Measurements from ENCODE around the gene MYO18B.

MYO18B gene

GRCh38 chr22:25935266-25936058 is 193.5 kb downstream of the MYO18B start:
- no peak overlapping the region for H3K4me3 ChIP-seq (ENCODE audit: low read depth, low read length)

DNA sequence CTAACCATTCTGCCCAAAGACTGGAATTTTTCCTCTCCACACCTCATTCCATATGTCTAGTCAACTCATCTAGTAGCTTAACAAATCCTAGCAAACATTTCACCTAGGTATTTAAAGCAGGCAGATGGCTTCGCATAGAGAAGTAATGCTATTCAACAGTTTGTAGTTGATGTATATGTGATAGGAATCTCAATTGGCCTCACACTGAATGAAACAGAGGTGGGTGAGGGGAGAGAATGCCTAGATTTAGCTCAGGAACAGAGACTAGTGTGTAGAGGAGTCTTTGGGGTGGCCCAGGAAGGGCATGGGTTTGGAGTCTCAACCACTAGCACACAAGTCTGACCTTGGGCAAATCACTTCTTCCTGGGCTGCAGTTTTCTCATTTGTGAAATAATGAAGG is 196.2 kb downstream of the MYO18B start:
- H3K4me3 ChIP-seq (ENCODE audit: low read depth, low read length), result no peak overlapping the region

DNA sequence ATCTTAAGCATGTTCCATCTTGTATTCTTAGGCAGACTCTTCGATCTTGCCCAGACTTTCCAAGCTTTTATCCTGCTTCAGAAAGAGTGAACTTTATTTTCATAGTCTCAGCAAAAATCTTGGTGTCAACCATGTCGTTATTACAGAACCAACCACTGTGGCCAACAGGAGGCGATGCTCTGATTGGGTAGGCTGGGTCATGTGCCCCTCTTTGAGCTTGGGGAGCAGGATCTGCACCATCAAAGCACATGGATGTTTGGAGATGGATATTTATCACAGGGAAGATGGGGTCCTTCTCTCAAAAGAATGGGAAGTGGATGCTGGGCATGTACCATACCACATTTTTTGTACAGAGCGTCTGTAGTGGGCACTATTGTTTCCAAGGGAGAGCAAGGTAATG is 197.4 kb downstream of the MYO18B start:
- no peak overlapping the region for H3K4me3 ChIP-seq (ENCODE audit: low read depth, low read length)

DNA sequence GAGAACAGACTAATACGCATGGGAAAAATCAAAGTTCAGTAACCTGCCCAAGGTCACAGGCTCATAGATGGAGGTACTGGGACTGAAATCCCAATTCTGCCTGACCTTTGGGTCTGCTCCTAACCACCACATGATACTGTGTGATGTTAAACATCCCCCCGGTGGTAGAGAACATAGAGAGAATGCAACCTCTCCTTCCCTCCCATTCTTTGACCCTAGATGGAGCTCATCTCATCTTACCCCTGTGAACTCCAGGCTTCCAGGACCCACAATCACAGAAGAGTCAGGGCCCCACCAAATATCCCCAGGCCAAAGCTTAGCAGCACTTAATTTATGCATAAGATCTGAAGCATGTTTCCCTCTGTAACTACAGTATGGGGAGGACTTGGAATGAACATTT is 198.5 kb downstream of the MYO18B start:
- H3K4me3 ChIP-seq (ENCODE audit: low read depth, low read length), result no peak overlapping the region

GRCh38 chr22:25941365-25941960 is 199.5 kb downstream of the MYO18B start:
- H3K4me3 ChIP-seq (ENCODE audit: low read depth, low read length), result no peak overlapping the region

GRCh38 chr22:25942115-25942855 is 200.3 kb downstream of the MYO18B start:
- no peak overlapping the region for H3K4me3 ChIP-seq (ENCODE audit: low read depth, low read length)

DNA sequence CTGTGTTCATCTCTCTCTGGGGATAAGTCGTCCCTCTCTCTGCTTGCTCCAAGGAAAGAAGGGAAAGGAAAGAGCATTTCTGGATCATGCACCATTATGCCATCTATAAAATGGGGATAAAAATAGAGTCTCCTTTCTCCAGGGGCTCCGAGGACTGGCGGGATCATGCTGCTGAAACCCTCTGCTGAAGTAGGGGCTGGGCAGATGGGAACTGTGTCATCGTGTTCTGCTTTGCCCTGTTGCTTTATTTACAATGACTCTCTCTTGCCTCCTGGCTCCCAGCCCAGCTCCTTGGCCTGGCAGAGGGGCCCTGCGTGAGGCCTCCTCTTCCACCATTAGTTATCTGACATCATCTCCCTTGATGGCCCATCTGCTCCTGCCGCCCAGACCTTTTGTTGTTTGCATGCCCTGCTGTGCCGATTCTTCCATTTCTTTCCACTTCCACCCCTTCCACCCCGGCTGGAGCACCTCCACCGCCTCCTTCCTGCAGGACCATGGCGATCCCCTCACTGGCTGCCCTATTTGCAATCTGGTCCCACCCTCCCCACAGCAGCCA is 200.9 kb downstream of the MYO18B start:
- H3K4me3 ChIP-seq (ENCODE audit: low read depth, low read length), result no peak overlapping the region

DNA sequence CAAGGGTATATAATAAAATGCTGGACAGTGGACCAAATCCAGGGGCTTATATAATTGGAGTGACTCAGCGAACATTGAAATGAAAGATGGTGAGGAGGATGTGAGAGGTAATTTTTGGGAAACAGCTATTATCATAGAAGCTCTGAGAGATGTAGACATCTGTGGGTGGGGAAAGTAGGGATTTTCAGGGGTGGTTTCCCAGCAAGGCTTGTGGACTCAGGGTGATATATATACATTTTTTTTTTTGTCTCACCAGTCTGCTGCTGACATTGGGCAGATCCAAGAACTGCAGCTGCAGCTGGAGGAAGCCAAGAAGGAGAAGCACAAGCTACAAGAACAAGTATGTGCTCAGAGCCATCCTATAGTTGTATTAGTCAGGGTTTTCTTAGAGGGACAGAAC is 208.1 kb downstream of the MYO18B start:
- H3K4me3 ChIP-seq (ENCODE audit: low read depth, low read length), result no peak overlapping the region

GRCh38 chr22:25953276-25953675 is 211.3 kb downstream of the MYO18B start:
- no peak overlapping the region for H3K4me3 ChIP-seq (ENCODE audit: low read depth, low read length)

DNA sequence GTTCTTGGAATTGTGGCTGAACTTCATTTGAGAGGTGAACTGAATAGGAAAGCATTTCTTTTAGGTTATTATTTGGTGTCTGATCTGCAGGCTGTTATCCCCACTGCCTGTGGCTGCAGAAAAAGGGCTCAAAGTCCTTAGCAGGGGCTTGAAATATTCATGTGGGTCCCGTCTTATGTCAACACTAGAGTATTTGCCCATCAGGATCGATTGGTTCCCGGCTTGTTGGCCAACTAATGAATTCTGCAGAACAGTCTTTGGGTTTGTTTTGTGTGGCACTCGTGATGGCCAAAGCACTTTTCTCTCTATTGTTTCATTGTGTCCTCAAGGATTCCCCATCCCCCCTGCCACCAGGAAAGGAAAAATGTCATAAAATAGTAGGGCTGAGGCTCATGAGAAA is 211.9 kb downstream of the MYO18B start:
- H3K4me3 ChIP-seq (ENCODE audit: low read depth, low read length), result no peak overlapping the region

DNA sequence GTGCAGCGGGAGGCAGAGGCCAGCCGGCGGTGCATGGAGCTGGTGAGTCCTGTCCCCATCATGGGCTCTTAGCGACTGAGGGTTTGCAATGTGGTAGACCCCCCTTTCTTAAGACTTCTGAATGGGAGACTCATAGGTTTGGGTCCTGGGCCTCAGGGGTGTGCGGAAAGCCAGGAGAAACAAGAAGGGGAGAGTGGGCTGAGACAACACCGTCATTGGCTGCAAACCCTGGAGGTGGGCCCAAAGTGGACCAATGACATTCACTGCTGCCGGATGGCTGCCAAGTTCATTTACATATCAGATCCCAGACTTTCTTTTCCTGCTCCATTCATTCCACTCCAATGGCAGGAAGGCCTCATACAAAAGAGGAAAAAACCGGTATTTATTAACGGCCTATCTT is 213.3 kb downstream of the MYO18B start:
- no peak overlapping the region for H3K4me3 ChIP-seq (ENCODE audit: low read depth, low read length)

GRCh38 chr22:25956801-25957200 is 214.8 kb downstream of the MYO18B start:
- no peak overlapping the region for H3K4me3 ChIP-seq (ENCODE audit: low read depth, low read length)

- H3K4me3 ChIP-seq (ENCODE audit: low read depth, low read length), result no peak overlapping the region
Measured at GRCh38 chr22:25959818-25960774, 218.1 kb downstream of the MYO18B start.

DNA sequence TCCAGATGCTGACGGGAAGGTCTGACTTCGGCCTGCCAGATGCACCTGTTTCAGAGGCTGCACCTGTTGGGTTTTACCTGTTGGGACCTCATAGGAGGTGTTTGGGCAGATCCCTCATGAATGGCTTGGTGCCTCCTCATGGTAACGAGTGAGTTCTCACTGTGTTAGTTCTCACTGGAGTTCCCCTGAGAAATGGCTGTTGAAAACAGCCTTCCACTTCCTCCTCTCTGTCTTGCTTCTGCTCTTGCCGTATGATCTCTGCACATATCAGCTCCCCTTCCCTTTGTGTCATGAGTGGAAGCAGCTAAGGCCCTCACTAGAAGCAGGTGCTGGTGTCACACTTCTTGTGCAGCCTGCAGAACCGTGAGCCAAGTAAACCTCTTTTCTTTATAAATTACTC is 219.7 kb downstream of the MYO18B start:
- no peak overlapping the region for H3K4me3 ChIP-seq (ENCODE audit: low read depth, low read length)

- H3K4me3 ChIP-seq (ENCODE audit: low read depth, low read length), result no peak overlapping the region
Measured at GRCh38 chr22:25962711-25963110, 220.7 kb downstream of the MYO18B start.

DNA sequence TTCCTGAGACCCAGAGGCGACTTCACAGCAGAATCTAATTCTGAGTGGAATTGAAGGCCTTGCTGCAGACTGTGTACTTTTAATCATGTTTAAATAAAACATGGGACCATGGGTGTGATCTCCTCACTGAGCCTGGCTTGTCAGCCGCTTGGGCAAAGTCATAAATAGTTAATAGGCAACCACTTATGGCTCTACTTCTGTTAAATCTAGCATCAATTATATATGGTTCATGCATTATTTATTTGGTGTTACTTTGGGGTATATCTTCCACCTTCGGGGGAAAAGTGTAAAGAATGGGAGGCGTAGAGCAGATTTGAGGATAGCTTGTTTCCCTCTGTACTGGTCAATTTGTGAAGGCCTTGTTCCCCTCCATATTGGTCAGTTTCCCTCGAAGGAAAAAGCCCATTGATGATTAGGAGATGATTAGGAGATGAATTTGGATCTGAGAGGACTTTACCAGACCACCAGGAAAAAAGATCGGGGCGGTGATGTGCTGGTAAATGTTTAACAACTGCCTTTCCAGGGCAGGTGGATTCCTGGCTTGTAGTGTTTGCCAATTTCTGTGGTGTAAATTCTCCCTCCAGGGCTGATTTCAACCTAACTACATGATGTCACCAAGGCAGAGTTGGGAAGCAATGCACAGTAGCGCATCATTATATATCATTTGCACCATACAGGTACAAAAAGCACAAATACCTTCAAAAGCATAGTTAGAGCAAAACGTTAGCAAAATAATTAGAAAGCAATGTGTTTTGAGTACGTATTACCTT is 223.2 kb downstream of the MYO18B start:
- H3K4me3 ChIP-seq (ENCODE audit: low read depth, low read length), result no peak overlapping the region

DNA sequence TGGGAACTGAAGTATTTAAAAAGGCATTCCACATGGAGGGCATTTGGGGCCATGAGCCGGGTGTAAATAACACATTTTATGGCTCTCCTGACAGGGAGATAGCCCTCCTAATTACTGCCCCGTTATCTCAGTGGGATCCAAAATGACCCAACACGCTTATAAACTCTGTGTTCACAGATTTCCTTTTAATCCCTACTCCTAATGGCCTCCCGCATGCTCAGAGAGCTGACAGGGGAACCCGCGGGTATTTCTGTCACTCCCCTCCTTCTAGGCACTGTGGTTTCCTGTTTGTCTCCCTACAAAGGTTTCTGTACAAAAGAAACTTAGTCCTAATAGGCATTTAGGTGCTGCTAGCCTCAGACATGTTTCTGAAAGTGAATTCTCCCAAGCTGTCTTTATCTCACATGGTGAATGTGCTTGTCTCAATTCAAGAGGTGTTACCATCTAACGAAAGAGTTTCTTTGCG is 224.5 kb downstream of the MYO18B start:
- no peak overlapping the region for H3K4me3 ChIP-seq (ENCODE audit: low read depth, low read length)

- no peak overlapping the region for H3K4me3 ChIP-seq (ENCODE audit: low read depth, low read length)
Measured at GRCh38 chr22:25969286-25969685, 227.3 kb downstream of the MYO18B start.

- H3K4me3 ChIP-seq (ENCODE audit: low read depth, low read length), result no peak overlapping the region
Measured at GRCh38 chr22:25969901-25970300, 227.9 kb downstream of the MYO18B start.
